GM13977 (cell line): ENCODE results near the gene RNH1.

Source experiments
- DNase-seq: peaks from one replicate; pipeline ENCODE4 v3.0.0; 2012; ENCODE audit warnings: low spot score
- CTCF ChIP-seq: IDR thresholded peaks from 2 replicates; pipeline ENCODE4 v1.5.1; 2012; ENCODE audit warnings: mild to moderate bottlenecking, control low read depth; ENCODE audit not compliant: insufficient read depth; ENCODE audit errors: extremely low read depth, missing control alignments
- in situ Hi-C: fragments of 300-500 bp; cut with MboI; formaldehyde crosslinking; loops from one replicate; pipeline ENCODE4 v1.12.0; 2022; ENCODE audit warnings: low sequenced_read_pairs, low pct_unique_long_range_greater_than_20kb, mixed read lengths, inconsistent platforms; ENCODE audit not compliant: unreplicated experiment

The RNH1 gene

DNA sequence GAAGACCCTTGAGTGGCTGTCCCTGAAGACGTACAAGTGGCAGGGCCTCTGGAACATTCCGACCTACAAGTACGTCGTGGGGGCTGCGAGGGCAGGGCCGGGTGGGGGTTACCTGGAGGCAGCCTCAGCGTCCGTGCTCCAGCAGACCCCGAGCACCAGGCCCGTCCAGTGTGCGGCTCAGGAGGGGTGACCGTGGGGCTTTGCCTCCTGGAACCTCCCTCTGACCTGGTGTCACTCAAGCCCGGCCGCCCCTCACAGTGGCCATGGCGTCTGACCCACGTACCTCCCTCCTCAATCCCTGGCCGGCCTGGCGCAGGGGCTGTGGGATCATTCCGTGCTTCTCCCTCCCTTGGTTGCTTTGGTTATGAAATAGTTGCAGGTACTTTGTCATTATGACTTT lies 18.5 kb downstream of the RNH1 start:
- TF ChIP-seq CTCF = no peak
- in situ Hi-C loops = no loop called here
- no peak for DNase-seq

GRCh38 chr11:488062-488461 lies 19.0 kb downstream of the RNH1 start:
- TF ChIP-seq CTCF = no peak
- no peak for DNase-seq
- in situ Hi-C loops = no loop called here

GRCh38 chr11:487571-488021 lies 19.4 kb downstream of the RNH1 start:
- in situ Hi-C loops = no loop called here

GRCh38 chr11:486189-486588 lies 20.9 kb downstream of the RNH1 start:
- DNase-seq = no peak
- no peak for TF ChIP-seq CTCF
- in situ Hi-C loops = no loop called here

More at GRCh38 chr11:487571-488021, 19.4 kb downstream of the RNH1 start:
- DNase-seq = no peak
- no peak for TF ChIP-seq CTCF

DNA sequence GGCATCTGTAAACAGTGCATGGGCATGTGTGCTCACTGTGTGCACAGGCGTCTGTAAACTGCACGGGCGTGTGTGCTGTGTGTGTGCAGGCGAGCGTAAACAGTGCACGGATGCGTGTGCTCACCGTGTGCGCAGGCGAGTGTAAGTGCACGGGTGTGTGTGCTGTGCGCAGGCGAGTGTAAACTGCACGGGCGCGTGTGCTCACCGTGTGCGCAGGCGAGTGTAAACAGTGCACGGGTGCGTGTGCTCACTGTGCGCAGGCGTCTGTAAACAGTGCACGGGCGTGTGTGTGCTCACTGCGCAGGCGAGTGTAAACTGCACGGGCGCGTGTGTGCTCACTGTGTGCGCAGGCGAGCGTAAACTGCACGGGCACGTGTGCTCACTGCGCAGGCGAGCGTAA lies 22.4 kb downstream of the RNH1 start:
- TF ChIP-seq CTCF = no peak
- DNase-seq = no peak
- in situ Hi-C loops = no loop called here

DNA sequence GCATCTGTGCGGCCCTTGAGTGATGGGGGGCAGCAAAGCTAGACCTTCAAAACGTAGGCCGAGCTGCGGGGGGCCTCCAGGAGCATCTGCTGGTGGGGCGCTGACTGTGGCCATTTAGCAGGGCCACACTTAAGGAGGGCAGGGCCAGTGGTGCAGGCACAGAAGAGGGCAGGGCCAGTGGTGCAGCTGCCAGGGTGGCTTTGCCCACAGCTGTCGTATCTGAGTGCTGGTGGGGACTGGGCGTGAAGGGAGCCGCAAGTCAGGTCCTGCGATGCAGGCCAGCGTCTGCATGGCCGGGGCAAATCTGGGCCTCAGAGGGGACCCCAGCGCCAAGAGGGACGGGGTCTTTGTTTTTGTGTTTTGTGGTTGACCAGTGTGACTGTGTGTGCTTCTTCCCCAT lies 27.7 kb downstream of the RNH1 start:
- in situ Hi-C loops = no loop called here
- no peak for DNase-seq
- no peak for TF ChIP-seq CTCF
